NCI-H82 (cell line): ENCODE data around the gene SBF1.
"Not testable (repeated sequence)": the region's sequence is repeated elsewhere in the genome, so short reads cannot be mapped to it uniquely, and the experiment has no call there.

Experiments
- DNase-seq: peaks from one replicate; lab custom pipeline; 2025; lab: John Stamatoyannopoulos, UW

SBF1 gene, protein sequence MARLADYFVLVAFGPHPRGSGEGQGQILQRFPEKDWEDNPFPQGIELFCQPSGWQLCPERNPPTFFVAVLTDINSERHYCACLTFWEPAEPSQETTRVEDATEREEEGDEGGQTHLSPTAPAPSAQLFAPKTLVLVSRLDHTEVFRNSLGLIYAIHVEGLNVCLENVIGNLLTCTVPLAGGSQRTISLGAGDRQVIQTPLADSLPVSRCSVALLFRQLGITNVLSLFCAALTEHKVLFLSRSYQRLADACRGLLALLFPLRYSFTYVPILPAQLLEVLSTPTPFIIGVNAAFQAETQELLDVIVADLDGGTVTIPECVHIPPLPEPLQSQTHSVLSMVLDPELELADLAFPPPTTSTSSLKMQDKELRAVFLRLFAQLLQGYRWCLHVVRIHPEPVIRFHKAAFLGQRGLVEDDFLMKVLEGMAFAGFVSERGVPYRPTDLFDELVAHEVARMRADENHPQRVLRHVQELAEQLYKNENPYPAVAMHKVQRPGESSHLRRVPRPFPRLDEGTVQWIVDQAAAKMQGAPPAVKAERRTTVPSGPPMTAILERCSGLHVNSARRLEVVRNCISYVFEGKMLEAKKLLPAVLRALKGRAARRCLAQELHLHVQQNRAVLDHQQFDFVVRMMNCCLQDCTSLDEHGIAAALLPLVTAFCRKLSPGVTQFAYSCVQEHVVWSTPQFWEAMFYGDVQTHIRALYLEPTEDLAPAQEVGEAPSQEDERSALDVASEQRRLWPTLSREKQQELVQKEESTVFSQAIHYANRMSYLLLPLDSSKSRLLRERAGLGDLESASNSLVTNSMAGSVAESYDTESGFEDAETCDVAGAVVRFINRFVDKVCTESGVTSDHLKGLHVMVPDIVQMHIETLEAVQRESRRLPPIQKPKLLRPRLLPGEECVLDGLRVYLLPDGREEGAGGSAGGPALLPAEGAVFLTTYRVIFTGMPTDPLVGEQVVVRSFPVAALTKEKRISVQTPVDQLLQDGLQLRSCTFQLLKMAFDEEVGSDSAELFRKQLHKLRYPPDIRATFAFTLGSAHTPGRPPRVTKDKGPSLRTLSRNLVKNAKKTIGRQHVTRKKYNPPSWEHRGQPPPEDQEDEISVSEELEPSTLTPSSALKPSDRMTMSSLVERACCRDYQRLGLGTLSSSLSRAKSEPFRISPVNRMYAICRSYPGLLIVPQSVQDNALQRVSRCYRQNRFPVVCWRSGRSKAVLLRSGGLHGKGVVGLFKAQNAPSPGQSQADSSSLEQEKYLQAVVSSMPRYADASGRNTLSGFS (N-terminal part only)

GRCh38 chr22:50474710-50475651 is at the start of gene SBF1:
SBF1 (minus strand) TSS chr22:50475035; CDS start chr22:50474840, 195 bp downstream.
- peak; percentile 86 for DNase-seq

DNA sequence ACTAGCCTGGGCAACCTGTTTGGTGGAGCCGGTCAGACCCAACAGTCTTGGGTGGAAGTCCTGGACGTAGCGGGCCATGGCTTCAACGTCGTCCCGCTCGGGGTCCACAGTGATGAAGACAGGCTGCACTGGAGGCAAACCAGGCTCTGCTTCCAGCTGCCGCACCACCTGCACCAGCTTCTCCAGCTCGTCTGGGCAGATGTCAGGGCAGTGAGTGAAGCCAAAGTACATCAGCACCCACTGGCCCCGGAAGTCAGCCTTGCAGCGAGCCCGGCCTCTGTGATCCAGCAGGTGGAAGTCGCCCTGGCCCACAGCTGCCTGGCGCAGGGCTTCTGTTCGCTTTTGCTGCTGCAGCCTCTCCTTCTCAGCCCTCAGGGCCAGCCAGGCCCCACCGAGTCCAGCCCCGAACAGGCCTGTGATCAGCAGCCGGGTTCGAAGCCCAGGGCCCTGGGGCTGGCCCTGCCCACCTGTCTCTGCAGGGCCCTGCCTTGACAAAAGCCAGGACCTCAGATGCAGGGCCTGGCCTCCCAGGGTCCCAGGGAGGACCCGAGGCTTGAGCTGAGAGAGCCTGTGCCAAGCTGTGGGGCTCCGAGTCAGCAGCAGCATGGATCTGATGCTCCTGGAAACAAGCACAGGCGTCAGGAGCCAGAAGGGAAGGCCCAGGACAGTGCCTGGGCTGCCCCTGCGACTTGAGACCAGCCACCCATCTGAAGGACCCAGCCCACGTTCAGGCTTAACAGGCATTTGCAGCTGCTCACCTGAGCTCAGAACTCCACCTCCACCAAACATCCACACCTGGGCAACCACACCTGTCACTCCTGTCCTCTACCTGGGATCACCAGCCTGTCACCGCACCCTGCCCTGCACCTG is 49.2 kb upstream of the SBF1 start:
- no peak for DNase-seq

DNA sequence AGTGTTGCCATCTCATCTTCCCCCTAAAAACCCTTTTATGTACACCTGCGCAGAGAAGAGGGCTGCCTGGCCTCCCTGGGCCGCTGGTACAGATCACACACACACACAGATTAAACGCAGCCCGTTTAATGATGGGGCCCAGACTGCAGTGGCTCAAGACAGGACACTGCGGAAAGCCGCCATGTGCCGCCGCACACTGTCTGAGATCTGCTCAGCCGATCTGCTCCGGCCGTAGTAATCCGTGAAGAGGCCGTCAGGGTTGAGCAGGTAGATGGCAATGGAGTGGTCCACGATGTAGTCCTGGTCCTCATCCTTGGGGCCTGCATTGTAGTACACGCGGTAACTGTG is 48.6 kb upstream of the SBF1 start:
- no peak for DNase-seq

DNA sequence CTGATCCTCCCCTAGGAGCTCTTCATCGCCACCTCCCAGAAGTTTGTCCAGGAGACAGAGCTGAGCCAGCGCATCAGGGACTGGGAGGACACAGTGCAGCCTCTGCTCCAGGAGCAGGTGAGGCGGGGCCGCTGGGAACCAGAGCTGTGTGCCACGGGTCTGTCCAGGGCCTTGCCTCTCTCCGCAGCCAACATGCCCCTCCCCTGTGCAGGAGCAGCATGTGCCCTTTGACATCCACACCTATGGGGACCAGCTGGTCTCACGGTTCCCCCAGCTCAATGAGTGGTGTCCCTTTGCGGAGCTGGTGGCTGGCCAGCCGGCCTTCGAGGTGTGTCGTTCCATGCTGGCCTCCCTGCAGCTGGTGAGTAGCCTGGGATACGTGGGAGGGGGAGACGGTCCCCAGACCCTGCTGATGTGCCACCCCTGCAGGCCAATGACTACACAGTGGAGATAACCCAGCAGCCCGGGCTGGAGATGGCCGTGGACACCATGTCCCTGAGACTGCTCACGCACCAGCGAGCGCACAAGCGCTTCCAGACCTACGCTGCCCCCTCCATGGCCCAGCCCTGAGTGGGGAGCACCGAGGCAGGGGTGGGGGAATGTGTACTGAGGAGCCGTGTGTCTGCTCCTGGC is 48.1 kb upstream of the SBF1 start:
- DNase-seq, result no peak

DNA sequence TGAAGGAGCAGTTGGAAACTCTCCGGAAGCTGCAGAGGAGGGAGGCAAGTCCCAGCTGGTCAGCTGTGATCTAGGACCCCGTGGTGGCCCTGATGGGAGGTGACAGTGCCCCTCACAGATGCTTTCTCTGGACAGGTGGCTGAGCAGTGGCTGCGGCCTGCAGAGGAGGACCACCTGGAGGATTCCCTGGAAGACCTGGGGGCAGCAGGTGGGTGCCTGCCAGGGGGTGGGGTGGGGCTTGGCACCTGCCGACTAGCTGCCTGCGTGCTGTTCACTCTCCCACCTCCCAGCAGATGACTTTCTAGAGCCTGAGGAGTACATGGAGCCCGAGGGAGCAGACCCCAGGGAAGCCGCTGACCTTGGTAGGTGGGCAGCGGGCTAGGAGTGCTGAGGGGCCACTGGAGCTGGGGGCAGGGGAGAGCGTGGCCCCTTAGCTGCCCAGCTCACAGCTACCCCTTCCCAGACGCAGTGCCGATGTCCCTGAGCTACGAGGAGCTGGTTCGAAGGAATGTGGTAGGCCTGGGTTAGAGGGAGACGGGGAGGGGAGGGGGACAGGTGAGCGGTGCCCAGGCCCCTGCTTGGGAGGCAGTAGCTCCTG is 47.5 kb upstream of the SBF1 start:
- no peak for DNase-seq

GRCh38 chr22:50521710-50522109 is 46.9 kb upstream of the SBF1 start:
- DNase-seq, result no peak

GRCh38 chr22:50520826-50521453 is 46.1 kb upstream of the SBF1 start:
- no peak for DNase-seq

DNA sequence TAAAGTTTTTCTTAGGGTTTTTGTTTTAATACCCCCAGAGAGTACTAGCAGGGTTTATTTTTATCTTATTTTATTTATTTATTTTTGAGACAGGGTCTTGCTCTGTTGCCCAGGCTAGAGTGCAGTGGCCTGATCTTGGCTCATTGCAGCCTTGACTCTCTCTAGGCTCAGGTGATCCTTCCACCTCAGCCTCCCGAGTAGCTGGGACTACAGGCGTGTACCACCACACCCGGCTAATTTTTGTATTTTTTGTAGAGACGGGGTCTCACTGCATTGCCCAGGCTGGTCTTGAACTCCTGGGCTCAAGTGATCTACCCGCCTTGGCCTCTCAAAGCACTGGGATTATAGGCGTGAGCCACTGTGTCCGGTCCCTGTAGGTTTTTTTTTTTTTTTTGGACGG is 45.3 kb upstream of the SBF1 start:
- DNase-seq, result not testable (repeated sequence)

GRCh38 chr22:50519151-50519550 is 44.3 kb upstream of the SBF1 start:
- DNase-seq, result no peak

DNA sequence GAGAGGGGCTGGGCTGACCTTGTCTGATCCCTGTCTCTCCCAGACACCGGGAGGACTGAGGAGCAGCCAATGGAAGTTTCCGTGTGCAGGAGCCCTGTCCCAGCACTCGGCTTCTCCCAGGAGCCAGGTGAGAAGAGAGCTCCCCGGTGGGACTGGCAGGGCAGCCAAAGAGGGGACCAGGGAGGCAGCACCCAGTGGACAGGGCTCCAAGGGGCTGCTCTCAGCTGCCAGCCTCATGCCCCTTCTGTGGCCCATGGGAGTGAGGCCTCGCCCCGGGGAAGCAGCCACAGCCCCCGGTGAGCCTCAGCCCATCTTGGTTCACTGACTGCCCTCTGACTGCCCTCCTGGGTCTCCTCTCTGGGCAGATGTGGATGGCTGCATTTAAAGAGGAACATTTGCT is 43.8 kb upstream of the SBF1 start:
- DNase-seq, result no peak

DNA sequence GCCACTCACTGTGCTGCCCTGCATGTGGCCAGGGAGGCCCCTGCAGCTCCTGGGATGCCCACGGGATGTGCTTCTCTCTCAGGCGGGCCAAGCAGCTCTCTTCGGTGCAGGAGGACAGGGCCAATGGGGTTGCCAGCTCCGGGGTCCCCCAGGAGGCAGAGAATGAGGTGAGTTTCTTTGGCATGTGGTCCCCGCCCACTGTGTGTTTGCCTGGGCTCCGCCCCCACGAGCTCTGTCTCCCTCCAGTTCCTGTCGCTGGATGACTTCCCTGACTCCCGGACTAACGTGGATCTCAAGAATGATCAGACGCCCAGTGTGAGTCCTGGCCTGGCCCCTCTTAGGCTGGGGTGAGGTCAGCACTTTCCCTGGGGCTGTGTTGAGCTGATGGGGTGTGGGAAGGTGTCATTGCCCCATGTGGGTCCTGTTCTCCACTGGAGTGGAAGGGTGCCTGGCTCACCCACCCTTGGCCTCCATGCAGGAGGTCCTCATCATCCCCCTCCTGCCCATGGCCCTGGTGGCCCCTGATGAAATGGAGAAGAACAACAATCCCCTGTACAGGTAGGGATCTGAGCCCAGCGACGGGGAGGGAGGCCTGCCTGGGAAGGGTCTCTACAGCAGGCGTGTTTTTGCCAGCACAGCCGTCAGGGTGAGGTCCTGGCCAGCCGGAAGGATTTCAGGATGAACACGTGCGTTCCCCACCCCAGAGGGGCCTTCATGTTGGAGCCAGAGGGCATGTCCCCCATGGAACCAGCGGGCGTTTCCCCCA is 42.8 kb upstream of the SBF1 start:
- no peak for DNase-seq

DNA sequence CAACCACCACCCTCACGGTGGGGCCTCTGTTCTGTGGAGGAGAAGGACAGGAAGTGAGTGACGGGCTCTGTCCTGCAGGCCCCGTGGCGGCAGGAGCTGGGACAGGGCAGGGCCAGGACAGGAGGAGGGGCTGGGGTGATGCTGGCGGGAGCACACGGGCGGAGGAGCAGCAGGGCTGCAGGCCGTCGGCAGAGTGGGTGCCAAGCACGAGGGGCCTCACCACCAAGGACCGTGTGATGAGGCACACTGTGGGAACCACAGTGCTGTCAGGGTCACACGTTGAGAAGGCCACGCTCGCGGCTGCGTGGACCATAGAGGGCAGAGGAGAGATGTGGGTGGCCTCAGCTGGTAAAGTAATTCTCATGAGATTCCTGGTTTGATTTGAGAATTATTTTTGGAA is 42.1 kb upstream of the SBF1 start:
- DNase-seq, result no peak

GRCh38 chr22:50516068-50516467 is 41.2 kb upstream of the SBF1 start:
- DNase-seq, result no peak

DNA sequence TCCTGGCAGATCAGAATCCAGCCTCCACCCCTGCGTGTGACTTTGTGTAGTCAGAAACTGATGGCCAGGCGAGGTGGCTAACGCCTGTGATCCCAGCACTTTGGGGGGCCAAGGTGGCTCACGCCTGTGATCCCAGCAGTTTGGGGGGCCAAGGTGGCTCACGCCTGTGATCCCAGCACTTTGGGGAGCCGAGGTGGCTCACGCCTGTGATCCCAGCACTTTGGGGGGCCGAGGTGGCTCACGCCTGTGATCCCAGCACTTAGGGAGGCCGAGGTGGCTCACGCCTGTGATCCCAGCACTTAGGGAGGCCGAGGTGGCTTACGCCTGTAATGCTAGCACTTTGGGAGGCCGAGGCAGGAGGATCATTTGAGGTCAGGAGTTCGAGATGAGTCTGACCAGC is 38.3 kb upstream of the SBF1 start:
- no peak for DNase-seq

- DNase-seq, result peak; percentile 35
Measured at GRCh38 chr22:50508897-50509296, 34.1 kb upstream of the SBF1 start.

- peak; percentile 96 for DNase-seq
Measured at GRCh38 chr22:50507991-50508884, 33.4 kb upstream of the SBF1 start, which contains the start of gene NCAPH2. NCAPH2 (plus strand) TSS chr22:50508224; CDS start chr22:50508338, 114 bp downstream.

GRCh38 chr22:50507421-50507990 is 32.7 kb upstream of the SBF1 start, which contains the start of gene LMF2:
LMF2 (minus strand) TSS chr22:50507702; CDS start chr22:50507675, 27 bp downstream.
- no peak for DNase-seq
